SH-SY5Y (cell line): ENCODE data around the gene APOA5.

Experiments used
- GATA2 ChIP-seq: IDR thresholded peaks from 2 replicates; pipeline ENCODE4 v1.6.1; 2011; ENCODE audit warnings: mild to moderate bottlenecking, low read depth, low read length
- GATA3 ChIP-seq: IDR thresholded peaks from 2 replicates; pipeline ENCODE4 v1.6.1; 2011; ENCODE audit warnings: low read depth, mild to moderate bottlenecking, low read length, moderate library complexity

- no peak for TF ChIP-seq GATA3
- TF ChIP-seq GATA2, result no peak
These were observed 3.2 kb upstream of the APOA5 start for GRCh38 chr11:116794851-116795250.
